ENCODE results near the gene CEP350.

The CEP350 gene

DNA sequence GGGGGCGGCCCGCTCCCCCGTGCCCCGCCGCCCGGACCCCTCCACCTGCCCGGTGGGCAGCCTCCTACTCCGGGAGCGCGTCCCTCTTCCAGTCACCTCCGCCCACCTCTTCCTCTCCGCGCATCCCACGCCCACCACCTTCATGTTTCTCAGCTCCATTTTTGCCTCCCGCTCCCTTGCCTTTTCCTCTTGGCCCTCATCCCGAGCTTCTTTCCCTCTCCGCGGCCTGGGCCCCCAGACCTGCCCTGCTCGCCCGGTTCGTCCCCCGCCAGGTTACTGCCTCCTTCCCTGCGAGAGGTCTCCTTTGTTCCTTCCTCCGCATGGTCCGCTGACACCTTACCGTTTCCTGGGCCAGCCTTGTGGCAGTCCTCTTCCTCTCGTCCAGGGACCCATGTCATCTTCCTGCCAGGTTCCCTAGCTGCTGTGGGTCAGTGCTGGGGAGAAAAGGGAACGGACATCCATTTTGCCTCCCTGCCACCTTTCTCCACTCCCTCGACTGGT, 200.6 kb downstream of the CEP350 start:
- peak; percentile 11 for DNase-seq (ENCODE audit: low read depth)

GRCh38 chr1:180156201-180156600, 201.6 kb downstream of the CEP350 start:
- DNase-seq (ENCODE audit: low read depth), result no peak

GRCh38 chr1:180156631-180157091, 202.1 kb downstream of the CEP350 start:
- DNase-seq (ENCODE audit: low read depth), result no peak

DNA sequence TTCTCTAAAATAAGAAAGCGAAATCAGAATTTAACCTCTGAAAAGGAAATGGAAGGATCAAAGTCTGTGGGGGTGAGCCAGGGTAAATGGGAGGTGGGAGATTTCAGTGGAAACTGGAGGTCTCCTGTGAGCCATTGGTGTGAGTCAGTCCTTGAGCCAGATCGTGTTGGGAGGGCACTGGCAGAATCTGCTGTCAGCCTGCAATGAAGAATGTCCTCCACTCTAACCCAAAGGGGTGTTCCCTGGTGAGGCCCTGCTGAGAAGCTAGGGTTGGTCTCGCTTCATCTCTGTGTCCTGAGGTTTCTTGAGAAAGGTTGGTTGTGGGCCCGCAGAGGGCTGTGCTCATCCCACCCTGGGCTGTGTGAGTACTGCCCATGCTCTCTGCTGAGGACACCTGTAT, 202.5 kb downstream of the CEP350 start:
- no peak for DNase-seq (ENCODE audit: low read depth)

- DNase-seq (ENCODE audit: low read depth), result no peak
Measured at GRCh38 chr1:180157576-180158057, 203.0 kb downstream of the CEP350 start.

DNA sequence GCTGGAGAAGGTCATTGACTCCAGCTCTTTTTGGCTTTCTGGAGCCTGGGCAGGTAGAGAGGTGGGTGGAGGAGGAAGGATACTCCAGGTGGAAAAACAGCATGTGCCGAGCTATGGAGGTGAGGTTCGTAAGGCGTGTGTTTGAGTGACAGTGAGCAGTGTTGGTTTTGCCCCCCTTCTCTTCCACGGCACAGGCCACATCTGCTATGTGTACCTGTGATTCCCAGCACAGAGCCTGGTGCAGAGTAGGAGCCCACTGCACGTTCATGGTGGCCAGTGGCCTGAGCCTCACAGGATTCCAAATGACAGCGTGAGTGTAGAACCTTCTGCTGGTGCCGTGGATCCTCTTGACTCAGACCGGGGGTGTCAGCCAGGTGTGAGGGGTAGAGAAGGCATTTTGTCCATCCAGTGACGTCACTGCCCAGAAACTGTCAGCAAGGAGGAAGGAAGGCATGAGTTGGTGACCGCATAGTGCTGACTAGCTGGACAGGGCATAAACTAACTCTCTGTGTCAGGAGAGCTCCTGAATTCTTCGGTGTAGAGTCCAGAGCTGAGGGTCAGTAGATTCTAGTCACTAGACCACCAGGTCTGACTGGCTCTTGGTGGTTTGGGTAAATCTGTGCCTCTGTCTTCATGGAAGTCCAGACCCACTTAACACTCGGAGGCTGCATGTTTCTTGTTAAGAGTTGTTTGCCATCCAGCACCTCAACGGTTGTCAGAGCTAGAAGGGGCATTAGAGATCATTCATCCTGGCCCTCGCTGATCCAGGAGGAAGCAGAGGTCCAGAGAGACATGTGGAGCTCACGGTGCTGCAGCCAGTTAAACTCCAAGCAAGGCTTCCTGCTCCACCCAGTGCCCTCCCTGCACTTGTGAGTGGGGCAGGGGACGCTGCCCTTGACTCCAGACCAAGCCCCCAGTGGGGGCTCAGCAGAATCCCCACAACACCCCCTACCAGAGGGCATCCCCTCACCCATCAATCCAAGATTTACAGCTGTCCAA, 203.8 kb downstream of the CEP350 start:
- DNase-seq (ENCODE audit: low read depth), result no peak

GRCh38 chr1:180160357-180160756, 205.7 kb downstream of the CEP350 start:
- DNase-seq (ENCODE audit: low read depth), result no peak

GRCh38 chr1:180163041-180163440, 208.4 kb downstream of the CEP350 start:
- no peak for DNase-seq (ENCODE audit: low read depth)

All from stimulated activated CD8-positive, alpha-beta memory T cell treated with anti-CD3 and anti-CD28 coated beads, Interleukin-15, amount 100 ng/mL, for 24 hours (primary cell).